HCT116 (cell line): Measurements from ENCODE around the gene ITGA11. TPM values are rescaled to one million over a fixed set of nuclear protein-coding genes. Genes with fewer than 3 reads are reported as not detected.
"Not testable (repeated sequence)": the region's sequence is repeated elsewhere in the genome, so short reads cannot be mapped to it uniquely, and the experiment has no call there.

ENCODE experiments used
- ATAC-seq: fragments of 200-7000 bp; cut with Tn5 transposase; 2 replicates; pipeline ENCODE4 v1.9.1; 2020; ENCODE audit warnings: mild to moderate bottlenecking, moderate library complexity
- BruUV-seq: library from RNA; stranded (reverse); fragments of 400-500 nt; replicated peaks from 2 replicates; lab custom pipeline; 2021; lab: Mats Ljungman, UMichigan
- CTCF ChIA-PET: fragments of 300-600 bp; sonication (Branson Sonifier 250); formaldehyde crosslinking; loops from one replicate; lab custom pipeline; 2021; ENCODE audit warnings: antibody characterized with exemption; lab: Charles Lee
- POLR2A ChIA-PET: fragments of 300-600, 350-600 bp; sonication (Branson Sonifier 250); formaldehyde crosslinking; loops from one replicate; lab custom pipeline; 2021; ENCODE audit warnings: antibody characterized with exemption; lab: Charles Lee
- RAD21 ChIA-PET, 2 experiments: fragments of 300-600 bp; sonication (Branson Sonifier 250); formaldehyde crosslinking; loops; one replicate each; lab custom pipeline; 2023; ENCODE audit warnings: low total read pairs in 2 of 2; ENCODE audit not compliant: uncharacterized antibody in 2 of 2, unreplicated experiment in 2 of 2, low non-redundant PET in 1 of 2; lab: Charles Lee
- DNase-seq: peaks from one replicate; pipeline ENCODE4 v3.0.0-alpha.2; 2010; ENCODE audit warnings: low read depth, low spot score
- H2AFZ ChIP-seq: fragments of 200-600 bp; shearing (Covaris generic), sonication (generic); 2 replicates; pipeline ENCODE4 v1.6.1; 2017; ENCODE audit warnings: low read depth, mixed run types, mixed read lengths, antibody characterized with exemption, low read length; ENCODE audit not compliant: poor library complexity, severe bottlenecking
- H3K27ac ChIP-seq: 2 replicates; pipeline ENCODE4 v1.5.1; 2012; ENCODE audit warnings: low read depth, low read length
- H3K27me3 ChIP-seq: fragments of 200-600 bp; sonication (generic); 2 replicates; pipeline ENCODE4 v1.6.1; 2016; ENCODE audit warnings: mixed run types, low read length, mixed read lengths; ENCODE audit not compliant: insufficient read depth
- H3K36me3 ChIP-seq, 2 experiments: fragments of 200-500 bp in 1 of 2; fragments of 200-600 bp in 1 of 2; sonication (Bioruptor generic) in 1 of 2; sonication (generic) in 1 of 2; 2 replicates each; pipeline versions ENCODE4 v1.5.1 to v1.6.1; 2014 to 2016; ENCODE audit warnings: low read length in 2 of 2, inconsistent platforms in 1 of 2, mixed read lengths in 1 of 2, mixed run types in 1 of 2; ENCODE audit not compliant: insufficient read depth in 2 of 2, control insufficient read depth in 1 of 2
- H3K4me1 ChIP-seq, 2 experiments: fragments of 200-600 bp in 1 of 2; sonication (generic) in 1 of 2; 2 replicates each; pipeline versions ENCODE4 v1.5.1 to v1.6.1; 2012 to 2017; ENCODE audit warnings: low read length in 2 of 2, inconsistent platforms in 1 of 2, mild to moderate bottlenecking in 1 of 2, mixed read lengths in 1 of 2, mixed run types in 1 of 2, moderate library complexity in 1 of 2; ENCODE audit not compliant: insufficient read depth in 2 of 2, control insufficient read depth in 1 of 2
- H3K4me2 ChIP-seq: fragments of 200-600 bp; sonication (generic); 2 replicates; pipeline ENCODE4 v1.6.1; 2017; ENCODE audit warnings: mixed run types, low read length, mixed read lengths
- H3K4me3 ChIP-seq, 2 experiments: fragments of 200-600 bp in 1 of 2; sonication (generic) in 1 of 2; replicated peaks in 1 of 2; 2 replicates each; pipeline ENCODE4 v1.5.1; 2011 to 2016; ENCODE audit warnings: low read length in 2 of 2, control low read depth in 1 of 2, low read depth in 1 of 2, mild to moderate bottlenecking in 1 of 2, mixed read lengths in 1 of 2, mixed run types in 1 of 2
- H3K79me2 ChIP-seq: fragments of 200-600 bp; sonication (generic); 2 replicates; pipeline ENCODE4 v1.6.1; 2017; ENCODE audit warnings: mild to moderate bottlenecking, mixed run types, low read length, moderate library complexity, mixed read lengths; ENCODE audit not compliant: insufficient read depth
- H3K9ac ChIP-seq: fragments of 200-600 bp; sonication (generic); 2 replicates; pipeline ENCODE4 v1.6.1; 2016; ENCODE audit warnings: low read length, mixed read lengths
- H3K9me2 ChIP-seq: fragments of 200-600 bp; sonication (generic), shearing (Covaris generic); 2 replicates; pipeline ENCODE4 v1.6.1; 2017; ENCODE audit warnings: mixed run types, mild to moderate bottlenecking, moderate library complexity; ENCODE audit not compliant: insufficient read depth
- H3K9me3 ChIP-seq, 2 experiments: fragments of 200-500 bp in 1 of 2; fragments of 200-600 bp in 1 of 2; sonication (Bioruptor generic) in 1 of 2; sonication (generic) in 1 of 2; 2 replicates each; pipeline ENCODE4 v1.6.1; 2014 to 2017; ENCODE audit warnings: low read length in 2 of 2, mixed read lengths in 2 of 2, inconsistent platforms in 1 of 2, low read depth in 1 of 2, mild to moderate bottlenecking in 1 of 2, mixed run types in 1 of 2, moderate library complexity in 1 of 2; ENCODE audit not compliant: control insufficient read depth in 1 of 2, insufficient read depth in 1 of 2
- H4K20me1 ChIP-seq: fragments of 200-600 bp; sonication (generic), shearing (Covaris generic); 2 replicates; pipeline ENCODE4 v1.6.1; 2017; ENCODE audit warnings: mixed run types, mild to moderate bottlenecking, moderate library complexity; ENCODE audit not compliant: insufficient read depth
- CBX3 ChIP-seq: IDR thresholded peaks from 2 replicates; pipeline ENCODE4 v1.6.1; 2012; ENCODE audit warnings: low read depth
- CEBPB ChIP-seq: IDR thresholded peaks from 2 replicates; pipeline ENCODE4 v1.6.1; 2012; ENCODE audit warnings: low read depth
- ELF1 ChIP-seq: IDR thresholded peaks from 2 replicates; pipeline ENCODE4 v1.6.1; 2012; ENCODE audit warnings: low read depth, borderline replicate concordance
- EZH2 ChIP-seq: fragments of 200-600 bp; sonication (generic); IDR thresholded peaks from 2 replicates; pipeline ENCODE4 v1.6.1; 2017; ENCODE audit warnings: antibody characterized with exemption, mixed run types
- JUND ChIP-seq: IDR thresholded peaks from 2 replicates; pipeline ENCODE4 v1.6.1; 2012
- RAD21 ChIP-seq: IDR thresholded peaks from 2 replicates; pipeline ENCODE4 v1.6.1; 2012; ENCODE audit warnings: low read depth, mild to moderate bottlenecking
- SIN3A ChIP-seq: IDR thresholded peaks from 2 replicates; pipeline ENCODE4 v1.6.1; 2012; ENCODE audit warnings: low read depth
- YY1 ChIP-seq: IDR thresholded peaks from 2 replicates; pipeline ENCODE4 v1.6.1; 2011; ENCODE audit warnings: low read length, low read depth, moderate library complexity, mild to moderate bottlenecking; ENCODE audit not compliant: insufficient replicate concordance; ENCODE audit errors: extremely low read depth
- ZBTB33 ChIP-seq: IDR thresholded peaks from 2 replicates; pipeline ENCODE4 v1.6.1; 2011; ENCODE audit warnings: mild to moderate bottlenecking, low read length, moderate library complexity; ENCODE audit not compliant: insufficient replicate concordance; ENCODE audit errors: extremely low read depth
- ZFX ChIP-seq: fragments of 450-650 bp; IDR thresholded peaks from 2 replicates; pipeline ENCODE4 v1.6.1; 2017
- intact Hi-C: fragments of 100-400 bp; cut with micrococcal nuclease; formaldehyde crosslinking; loops from 2 replicates; pipeline ENCODE4 v1.10.0; 2022
- total RNA-seq: library from RNA; stranded (reverse); gene quantifications from one replicate; pipeline ENCODE4 v1.2.1, GENCODE V29; 2021; ENCODE audit not compliant: unreplicated experiment
- TF ChIP-seq, protein P1 (sequence below): IDR thresholded peaks from 2 replicates; pipeline ENCODE4 v1.6.1; 2012; ENCODE audit warnings: low read depth
- TF ChIP-seq, protein P2 (sequence below): IDR thresholded peaks from 2 replicates; pipeline ENCODE4 v1.6.1; 2012

Gene ITGA11
- total RNA-seq, 1 experiment from 2014 or later: not detected

GRCh38 chr15:68399096-68400065 lies 32.6 kb downstream of the ITGA11 start:
- Histone ChIP-seq H3K4me3 (no peak overlapping the region), H3K27ac (no peak overlapping the region), H3K4me1 (peaks cover 3 to 8% of the 10 kb centered on the region in 2 experiments; a peak in 3 of 4 replicates), H3K9ac (no peak overlapping the region), H4K20me1 (no peaks in the 10 kb centered on the region), H3K27me3 (no peaks in the 10 kb centered on the region), H3K36me3 (no peaks in the 10 kb centered on the region), H2AFZ (peak overlapping the region; percentile 97), H3K9me2 (no peaks in the 10 kb centered on the region), H3K79me2 (no peaks in the 10 kb centered on the region), H3K9me3 (no peaks in the 10 kb centered on the region), H3K4me2 (peak overlapping the region; percentile 47)
- ChIA-PET CTCF (no interaction called here), RAD21 (no interaction called here), POLR2A (no interaction called here)
- TF ChIP-seq RAD21 (no peak), ZBTB33 (no peak), ZFX (no peak), SIN3A (no peak), JUND (no peak), ELF1 (no peak), CBX3 (no peak), YY1 (no peak), CEBPB (no peak), EZH2 (no peak)
- TF ChIP-seq, protein P1, sequence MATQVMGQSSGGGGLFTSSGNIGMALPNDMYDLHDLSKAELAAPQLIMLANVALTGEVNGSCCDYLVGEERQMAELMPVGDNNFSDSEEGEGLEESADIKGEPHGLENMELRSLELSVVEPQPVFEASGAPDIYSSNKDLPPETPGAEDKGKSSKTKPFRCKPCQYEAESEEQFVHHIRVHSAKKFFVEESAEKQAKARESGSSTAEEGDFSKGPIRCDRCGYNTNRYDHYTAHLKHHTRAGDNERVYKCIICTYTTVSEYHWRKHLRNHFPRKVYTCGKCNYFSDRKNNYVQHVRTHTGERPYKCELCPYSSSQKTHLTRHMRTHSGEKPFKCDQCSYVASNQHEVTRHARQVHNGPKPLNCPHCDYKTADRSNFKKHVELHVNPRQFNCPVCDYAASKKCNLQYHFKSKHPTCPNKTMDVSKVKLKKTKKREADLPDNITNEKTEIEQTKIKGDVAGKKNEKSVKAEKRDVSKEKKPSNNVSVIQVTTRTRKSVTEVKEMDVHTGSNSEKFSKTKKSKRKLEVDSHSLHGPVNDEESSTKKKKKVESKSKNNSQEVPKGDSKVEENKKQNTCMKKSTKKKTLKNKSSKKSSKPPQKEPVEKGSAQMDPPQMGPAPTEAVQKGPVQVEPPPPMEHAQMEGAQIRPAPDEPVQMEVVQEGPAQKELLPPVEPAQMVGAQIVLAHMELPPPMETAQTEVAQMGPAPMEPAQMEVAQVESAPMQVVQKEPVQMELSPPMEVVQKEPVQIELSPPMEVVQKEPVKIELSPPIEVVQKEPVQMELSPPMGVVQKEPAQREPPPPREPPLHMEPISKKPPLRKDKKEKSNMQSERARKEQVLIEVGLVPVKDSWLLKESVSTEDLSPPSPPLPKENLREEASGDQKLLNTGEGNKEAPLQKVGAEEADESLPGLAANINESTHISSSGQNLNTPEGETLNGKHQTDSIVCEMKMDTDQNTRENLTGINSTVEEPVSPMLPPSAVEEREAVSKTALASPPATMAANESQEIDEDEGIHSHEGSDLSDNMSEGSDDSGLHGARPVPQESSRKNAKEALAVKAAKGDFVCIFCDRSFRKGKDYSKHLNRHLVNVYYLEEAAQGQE: no peak
- TF ChIP-seq, protein P2, sequence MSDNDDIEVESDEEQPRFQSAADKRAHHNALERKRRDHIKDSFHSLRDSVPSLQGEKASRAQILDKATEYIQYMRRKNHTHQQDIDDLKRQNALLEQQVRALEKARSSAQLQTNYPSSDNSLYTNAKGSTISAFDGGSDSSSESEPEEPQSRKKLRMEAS: no peak
- ATAC-seq (no peak), DNase-seq (no peak)
- no TSS peak for BruUV-seq
- intact Hi-C loops: no loop called here

GRCh38 chr15:68397999-68398398 lies 34.0 kb downstream of the ITGA11 start:
- H3K4me1 ChIP-seq, H3K79me2 ChIP-seq, POLR2A ChIA-PET, CTCF ChIA-PET, H4K20me1 ChIP-seq, BruUV-seq, H3K9me2 ChIP-seq, intact Hi-C loops, H3K4me2 ChIP-seq, H3K9me3 ChIP-seq, H2AFZ ChIP-seq, DNase-seq, ATAC-seq, H3K9ac ChIP-seq, H3K36me3 ChIP-seq, H3K27ac ChIP-seq, H3K4me3 ChIP-seq, H3K27me3 ChIP-seq, RAD21 ChIA-PET: not testable (repeated sequence)
